Measurements from ENCODE around the gene TRIM43B.
"Not testable (repeated sequence)": the region's sequence is repeated elsewhere in the genome, so short reads cannot be mapped to it uniquely, and the experiment has no call there.

Gene TRIM43B

GRCh38 chr2:95484654-95485053, at the start of gene TRIM43B:
TSS of gene TRIM43B (minus strand) at chr2:95484754. CDS start at chr2:95482714, 2,040 bp downstream.
- not testable (repeated sequence) for DNase-seq

DNA sequence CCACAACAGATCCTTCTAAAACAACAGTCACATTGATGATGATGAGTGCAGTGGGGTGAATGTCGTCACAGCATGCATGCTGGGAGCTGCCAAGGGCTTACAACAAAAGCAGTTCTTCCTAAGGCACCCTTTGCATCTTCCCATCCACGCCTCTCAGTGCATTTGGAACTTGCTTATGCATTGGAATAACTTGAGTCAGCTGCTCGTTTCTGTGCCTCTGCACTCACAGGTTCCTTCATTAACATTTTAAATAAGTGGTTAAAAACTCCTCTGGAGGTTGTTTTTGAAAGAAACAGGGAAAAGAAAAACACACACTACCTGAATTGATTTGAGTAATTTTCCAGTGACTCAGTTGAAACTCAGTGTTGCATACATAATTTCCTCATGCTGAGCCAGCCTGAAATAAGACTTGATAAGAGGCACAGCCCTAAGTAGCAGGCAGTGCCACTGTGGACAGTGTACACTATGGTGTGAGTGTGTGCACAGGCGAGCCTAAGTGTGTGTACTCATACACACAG, 46.8 kb upstream of the TRIM43B start:
- DNase-seq = no peak

- DNase-seq = no peak
Measured at GRCh38 chr2:95530734-95531133, 46.2 kb upstream of the TRIM43B start.

DNA sequence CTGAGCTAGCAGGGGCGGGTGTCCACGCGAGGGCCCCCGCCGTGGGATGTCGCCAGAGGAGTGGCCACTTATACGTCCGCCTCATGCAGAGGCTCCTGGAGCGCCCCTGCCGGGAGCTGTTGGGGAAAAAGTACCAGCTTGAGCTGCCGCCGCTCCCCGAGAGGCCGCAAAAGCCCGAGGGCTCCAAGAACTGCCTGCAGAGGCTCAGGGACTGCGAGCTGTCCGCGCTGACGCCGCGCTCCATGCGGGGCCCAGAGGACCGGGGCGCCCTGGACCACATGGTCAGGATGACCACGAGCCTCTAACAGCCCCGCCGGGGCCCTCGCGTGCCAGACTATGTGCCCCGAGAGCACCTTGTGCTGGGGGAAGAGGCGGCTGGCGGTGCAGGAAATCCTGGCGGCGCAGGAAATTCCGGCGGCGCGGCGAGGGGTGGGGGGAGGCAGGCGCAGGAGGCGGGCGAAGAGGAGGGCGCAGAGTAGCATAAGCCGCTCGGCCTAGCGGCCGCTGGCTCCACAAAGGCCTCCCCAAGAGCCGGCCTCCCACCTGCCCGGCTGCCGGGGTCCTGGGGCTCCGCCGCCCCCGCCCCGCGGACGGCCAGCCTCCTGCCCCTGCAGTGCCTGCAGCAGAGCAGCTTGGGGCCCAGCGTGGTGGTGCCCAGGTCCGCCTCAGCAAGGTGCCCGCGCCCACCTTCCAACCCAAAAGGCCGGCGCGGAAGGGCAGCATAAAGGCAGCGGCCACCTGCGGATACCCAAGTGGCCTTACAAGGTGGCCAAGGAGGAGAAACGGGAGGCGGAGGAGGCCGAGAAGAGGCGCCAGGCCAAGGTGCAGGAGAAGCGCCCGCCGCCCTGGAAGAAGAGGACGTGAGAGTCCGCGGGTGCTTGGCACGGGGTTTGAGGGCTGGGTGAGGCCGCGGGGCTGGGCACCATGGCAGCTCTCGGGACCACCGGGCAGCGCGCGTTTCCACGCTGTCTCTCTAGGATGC, 42.1 kb upstream of the TRIM43B start:
- DNase-seq = peak; percentile 33

DNA sequence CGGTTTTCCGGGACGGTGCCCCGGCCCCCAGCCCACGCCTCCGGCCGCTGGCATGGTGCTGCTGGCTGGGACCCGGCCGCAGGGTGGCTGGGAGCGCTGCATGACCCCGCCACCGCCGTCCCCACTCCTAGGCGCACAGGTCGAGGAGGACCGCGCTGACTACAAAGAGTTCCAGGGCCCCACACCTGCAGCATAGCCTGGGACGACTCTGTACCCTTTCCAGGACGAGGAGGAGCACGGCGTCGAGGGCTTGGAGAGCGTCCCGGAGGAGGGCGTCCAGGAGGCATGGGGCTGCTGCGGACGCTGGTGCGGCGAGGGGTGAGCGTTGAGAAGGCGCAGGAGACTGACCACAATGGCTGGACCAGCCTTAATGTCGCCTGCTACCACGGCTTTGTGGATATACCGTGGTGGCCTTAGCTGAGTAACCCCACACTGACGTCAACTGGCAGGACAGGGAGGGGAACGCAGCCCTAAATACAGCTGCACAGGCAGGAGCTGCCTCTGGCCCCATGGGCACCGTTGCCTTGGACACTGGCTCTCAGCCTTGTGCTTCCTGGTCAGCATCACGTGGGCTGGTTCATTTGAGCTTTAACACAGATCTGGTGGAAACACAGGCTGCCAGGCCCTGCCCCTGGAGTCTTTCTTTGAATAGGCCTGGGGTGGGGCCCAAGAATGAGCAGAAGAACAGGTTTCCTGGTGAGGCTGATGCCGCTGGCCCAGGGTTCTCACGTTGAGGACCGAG, 40.9 kb upstream of the TRIM43B start:
- DNase-seq = no peak

DNA sequence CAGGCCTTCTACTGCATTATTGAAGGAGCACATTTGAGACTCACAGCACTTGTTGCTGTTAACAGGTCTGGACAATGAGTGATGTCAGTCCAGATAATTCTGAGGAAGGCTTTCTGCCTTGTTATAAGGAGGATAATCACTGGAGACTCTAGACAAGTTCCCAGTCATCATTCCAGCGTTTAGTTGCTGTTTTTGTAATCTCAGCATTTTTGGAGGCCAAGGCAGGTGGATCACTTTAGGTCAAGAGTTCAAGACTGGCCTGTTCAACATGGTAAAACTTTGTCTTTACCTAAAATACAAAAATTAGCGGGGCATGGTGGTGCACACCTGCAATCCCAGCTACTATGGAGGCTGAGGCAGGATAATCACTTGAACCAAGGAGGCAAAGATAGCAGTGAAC, 39.6 kb upstream of the TRIM43B start:
- DNase-seq = no peak

DNA sequence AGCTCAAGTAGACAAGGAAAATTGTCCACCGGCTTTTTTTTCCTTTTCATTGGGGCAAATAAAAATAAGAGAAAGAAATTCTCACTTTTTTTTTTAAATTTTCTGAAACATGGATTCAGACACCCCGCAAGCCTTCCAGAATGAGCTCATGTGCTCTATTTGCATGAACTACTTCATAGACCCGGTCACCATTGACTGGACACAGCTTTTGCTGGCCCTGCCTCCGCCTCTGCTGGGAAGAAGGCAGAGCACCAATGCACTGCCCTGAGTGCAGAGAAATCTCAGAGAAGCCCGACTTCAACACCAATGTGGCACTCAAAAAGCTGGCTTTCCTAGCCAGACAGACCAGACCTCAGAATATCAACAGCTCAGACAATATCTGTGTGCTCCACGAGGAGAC, 30.2 kb upstream of the TRIM43B start:
- no peak for DNase-seq

DNA sequence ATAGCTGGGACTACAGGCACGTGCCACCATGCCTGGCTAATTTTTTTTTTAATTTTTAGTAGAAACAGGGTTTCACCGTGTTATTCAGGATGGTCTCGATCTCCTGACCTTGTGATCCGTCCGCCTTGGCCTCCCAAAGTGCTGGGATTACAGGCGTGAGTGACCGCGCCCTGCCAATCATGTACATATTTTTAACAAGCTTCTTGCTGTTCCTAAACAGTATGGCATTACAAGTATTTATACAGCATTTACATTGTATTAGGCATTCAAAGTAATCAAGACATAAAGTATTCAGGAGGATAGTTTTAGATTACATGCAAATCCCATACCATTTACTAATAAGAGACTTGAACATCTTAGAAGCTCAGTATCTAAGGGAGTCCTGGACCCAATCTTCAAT, 29.7 kb upstream of the TRIM43B start:
- not testable (repeated sequence) for DNase-seq

GRCh38 chr2:95509408-95509807, 24.9 kb upstream of the TRIM43B start:
- DNase-seq = no peak

GRCh38 chr2:95505222-95505621, 20.7 kb upstream of the TRIM43B start:
- no peak for DNase-seq

DNA sequence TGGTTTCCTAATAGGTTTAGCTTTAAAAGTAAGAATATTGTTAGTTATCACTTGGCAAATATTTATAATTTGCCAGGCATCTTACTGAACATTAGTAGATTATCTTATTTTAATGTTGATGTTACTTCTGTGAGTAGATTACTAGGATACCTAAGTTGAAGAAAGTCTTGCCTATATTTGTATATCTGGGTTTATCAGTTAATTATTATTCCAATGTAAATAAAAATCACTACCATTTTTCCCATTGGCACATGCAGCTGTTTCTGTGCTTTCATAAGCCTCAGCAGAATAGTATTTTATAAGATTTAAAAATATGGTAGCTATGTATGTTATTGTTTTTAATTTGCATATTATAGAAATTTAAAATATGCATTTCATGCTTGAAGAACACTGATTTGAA, 16.3 kb upstream of the TRIM43B start:
- DNase-seq = no peak

GRCh38 chr2:95492076-95492475, 7.5 kb upstream of the TRIM43B start:
- not testable (repeated sequence) for DNase-seq

DNA sequence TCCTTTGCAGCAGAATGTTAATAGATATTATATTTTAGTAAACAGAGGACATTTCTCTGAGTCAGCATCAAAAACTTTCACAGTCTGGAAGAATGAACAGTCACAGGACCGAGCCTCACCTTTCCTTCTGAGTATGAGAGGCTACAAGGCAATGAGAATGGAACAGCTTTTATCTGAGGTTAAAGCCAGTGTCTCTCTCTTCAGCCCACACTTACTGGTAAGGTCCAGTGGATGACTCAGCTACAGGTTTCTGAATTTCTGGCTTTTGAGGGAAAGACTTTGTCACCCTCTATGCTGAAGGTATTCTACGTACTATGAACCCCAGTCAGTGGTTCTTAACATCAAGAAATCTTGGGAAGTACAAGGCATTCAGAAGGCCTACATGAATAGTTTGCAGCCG, 9.5 kb downstream of the TRIM43B start:
- DNase-seq = not testable (repeated sequence)

DNA sequence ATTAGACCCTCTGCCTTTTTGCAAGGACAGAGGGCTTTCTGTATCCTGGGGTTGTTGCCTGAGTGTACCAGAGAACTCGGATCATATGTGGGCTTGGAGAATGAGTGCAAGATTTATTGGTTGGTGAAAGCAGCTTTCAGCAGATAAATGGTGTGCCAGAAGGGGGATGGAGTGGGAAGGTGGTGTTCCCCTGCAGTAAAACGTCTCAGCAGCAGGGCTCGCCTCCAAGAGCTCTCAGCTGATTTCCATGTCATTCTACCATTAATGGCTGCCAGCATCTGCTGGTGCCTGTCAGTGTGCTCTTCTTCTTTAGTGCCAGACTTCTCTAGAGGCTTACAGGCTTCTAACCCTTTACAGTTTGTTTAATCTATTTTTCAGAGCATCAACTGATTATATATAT, 16.6 kb downstream of the TRIM43B start:
- not testable (repeated sequence) for DNase-seq

GRCh38 chr2:95466572-95466971, 18.0 kb downstream of the TRIM43B start:
- DNase-seq = not testable (repeated sequence)

DNA sequence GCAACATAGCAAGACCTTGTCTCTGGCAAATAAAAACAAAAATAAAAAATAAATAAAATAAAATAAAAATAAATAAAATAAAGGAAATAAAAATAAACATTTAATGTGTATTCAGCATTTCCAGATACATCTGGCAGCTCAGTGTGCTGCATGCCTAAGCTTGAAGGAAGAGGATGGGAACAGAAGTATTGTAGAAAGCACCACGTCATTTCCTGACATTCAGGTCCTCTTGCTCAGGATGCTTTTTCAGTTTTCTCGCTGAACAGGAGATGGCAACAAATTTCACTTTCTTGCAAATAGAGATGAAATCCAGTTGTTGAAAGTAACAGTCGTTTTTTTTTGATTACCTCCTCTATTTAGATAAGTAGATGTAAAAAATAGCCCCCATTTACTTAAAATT, 21.3 kb downstream of the TRIM43B start:
- not testable (repeated sequence) for DNase-seq

DNA sequence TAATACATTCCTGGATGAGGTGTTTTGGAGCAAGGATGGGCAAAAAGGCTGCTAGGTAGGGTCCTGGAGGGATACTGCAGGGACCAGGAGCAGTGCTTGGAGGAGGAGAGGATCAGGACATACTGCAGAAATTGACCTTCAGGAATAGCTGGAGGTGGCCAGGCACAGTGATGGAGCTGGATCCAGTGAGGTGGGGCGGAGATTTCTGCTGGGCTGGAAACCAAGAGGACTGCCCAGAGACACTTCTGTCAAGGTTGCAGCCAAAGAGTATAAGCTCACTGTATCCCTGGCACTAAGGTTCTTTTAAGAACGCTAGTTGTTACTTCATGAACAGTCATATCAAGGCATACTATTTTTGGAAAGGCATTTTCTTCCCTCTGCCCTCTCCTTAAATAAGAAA, 39.2 kb downstream of the TRIM43B start:
- DNase-seq = not testable (repeated sequence)

GRCh38 chr2:95442474-95443099, 42.0 kb downstream of the TRIM43B start:
- not testable (repeated sequence) for DNase-seq

DNA sequence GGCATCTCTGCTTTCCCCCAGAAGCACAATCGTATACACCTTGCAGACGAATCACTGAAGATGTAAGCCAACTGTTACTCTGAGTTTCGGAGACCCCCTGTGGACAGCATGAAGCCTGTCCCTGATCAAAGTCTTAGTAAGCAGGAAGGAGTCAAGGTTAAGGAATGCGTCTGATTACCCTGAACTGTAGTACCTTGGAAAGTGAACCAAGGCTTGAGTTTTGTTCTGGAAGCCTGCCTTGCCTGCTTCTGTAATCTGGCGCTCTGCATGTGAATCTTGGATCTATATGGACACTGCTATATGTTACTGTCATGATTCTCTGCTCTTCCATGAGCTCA, 48.7 kb downstream of the TRIM43B start:
- not testable (repeated sequence) for DNase-seq

- DNase-seq = not testable (repeated sequence)
Measured at GRCh38 chr2:95435162-95435871, 49.2 kb downstream of the TRIM43B start.

DNA sequence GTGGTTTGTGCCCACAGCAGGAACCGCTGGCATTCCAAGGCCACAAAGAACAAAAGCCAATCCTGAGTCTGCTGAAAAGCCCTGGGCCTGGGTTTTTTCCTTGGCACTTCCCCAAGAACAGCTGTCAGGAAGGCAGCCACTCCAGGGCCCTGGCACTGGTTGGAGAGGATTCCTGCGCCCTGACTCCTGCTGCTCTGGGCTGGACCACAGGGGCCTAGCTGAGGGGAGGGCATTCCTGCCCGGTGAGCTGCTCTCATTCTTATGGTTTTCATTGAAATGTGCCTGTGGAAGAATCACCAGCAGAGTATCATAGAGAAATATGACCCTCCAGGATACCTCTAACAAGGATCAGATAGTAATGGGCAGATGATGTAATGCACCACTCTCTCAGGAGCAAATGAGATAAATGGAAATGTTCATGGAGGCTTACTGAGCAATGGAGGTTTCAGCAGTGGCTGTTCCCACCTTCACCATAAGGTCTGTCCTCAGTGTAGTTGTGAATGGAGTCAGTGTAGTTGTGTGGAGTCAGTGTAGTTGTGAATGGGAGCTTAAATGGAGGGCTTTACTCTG, 50.0 kb downstream of the TRIM43B start:
- DNase-seq = not testable (repeated sequence)

- not testable (repeated sequence) for DNase-seq
Measured at GRCh38 chr2:95433973-95434372, 50.6 kb downstream of the TRIM43B start.

All from activated T-cell treated with anti-CD3 and anti-CD28 coated beads for 4 hours (primary cell).